IMR-90 (cell line): ENCODE results near the gene PRKAG2. TPM values are rescaled to one million over a fixed set of nuclear protein-coding genes. Genes with fewer than 3 reads are reported as not detected.

Experiments
- ATAC-seq: fragments of 200-7000 bp; cut with Tn5 transposase; 2 replicates; pipeline ENCODE4 v1.9.1; 2020; ENCODE audit warnings: low read depth, mild to moderate bottlenecking, moderate library complexity
- BruUV-seq: library from RNA; stranded (reverse); fragments of 400-500 nt; replicated peaks from 2 replicates; lab custom pipeline; 2021; lab: Mats Ljungman, UMichigan
- CTCF ChIA-PET: fragments of 300-600 bp; formaldehyde crosslinking; extraction: SDS; loops from one replicate; lab custom pipeline; 2021; ENCODE audit warnings: antibody characterized with exemption; lab: Yijun Ruan, JAX
- POLR2A ChIA-PET: fragments of 300-600 bp; sonication (Branson Sonifier 250); formaldehyde crosslinking; loops from one replicate; lab custom pipeline; 2022; ENCODE audit warnings: antibody characterized with exemption; ENCODE audit not compliant: unreplicated experiment; lab: Charles Lee
- DNase-seq: peaks from one replicate; pipeline ENCODE4 v3.0.0; 2013
- H2AFZ ChIP-seq: replicated peaks from 2 replicates; pipeline ENCODE3; 2013; ENCODE audit warnings: low read length, mild to moderate bottlenecking; ENCODE audit not compliant: poor library complexity
- H2AK5ac ChIP-seq: 2 replicates; pipeline ENCODE4 v1.6.1; 2013; ENCODE audit warnings: low read depth, low read length, inconsistent platforms
- H2AK9ac ChIP-seq: replicated peaks from 2 replicates; pipeline ENCODE3; 2013; ENCODE audit warnings: mild to moderate bottlenecking, low read depth, low read length, moderate library complexity; ENCODE audit not compliant: poor library complexity
- H2BK120ac ChIP-seq: 2 replicates; pipeline ENCODE4 v1.6.1; 2013; ENCODE audit warnings: low read depth, low read length, inconsistent platforms
- H2BK15ac ChIP-seq: 3 replicates; pipeline ENCODE4 v1.6.1; 2013; ENCODE audit warnings: low read depth, low read length, inconsistent platforms
- H2BK20ac ChIP-seq: 2 replicates; pipeline ENCODE4 v1.6.1; 2013; ENCODE audit warnings: low read depth, mild to moderate bottlenecking, inconsistent platforms, low read length, moderate library complexity
- H2BK5ac ChIP-seq: 2 replicates; pipeline ENCODE4 v1.6.1; 2013; ENCODE audit warnings: mild to moderate bottlenecking, low read depth, low read length, inconsistent platforms; ENCODE audit not compliant: poor library complexity, severe bottlenecking
- H3K14ac ChIP-seq: replicated peaks from 2 replicates; pipeline ENCODE4 v1.6.1; 2013; ENCODE audit warnings: low read depth, low read length, inconsistent platforms
- H3K18ac ChIP-seq: 2 replicates; pipeline ENCODE4 v1.6.1; 2013; ENCODE audit warnings: low read depth, low read length, control low read depth
- H3K23ac ChIP-seq: 2 replicates; pipeline ENCODE4 v1.6.1; 2013; ENCODE audit warnings: low read depth, low read length, inconsistent platforms
- H3K27ac ChIP-seq: 2 replicates; pipeline ENCODE4 v1.5.1; 2013; ENCODE audit warnings: mild to moderate bottlenecking, control low read depth, low read length; ENCODE audit not compliant: insufficient read depth
- H3K27me3 ChIP-seq: 2 replicates; pipeline ENCODE4 v1.6.1; 2013; ENCODE audit warnings: low read length; ENCODE audit not compliant: control insufficient read depth, insufficient read depth
- H3K36me3 ChIP-seq: 2 replicates; pipeline ENCODE4 v1.6.1; 2013; ENCODE audit warnings: low read length, mixed read lengths; ENCODE audit not compliant: control insufficient read depth, insufficient read depth
- H3K4ac ChIP-seq: 2 replicates; pipeline ENCODE4 v1.6.1; 2013; ENCODE audit warnings: low read depth, low read length, inconsistent platforms
- H3K4me1 ChIP-seq: 2 replicates; pipeline ENCODE4 v1.6.1; 2013; ENCODE audit warnings: low read length, mixed read lengths; ENCODE audit not compliant: control insufficient read depth, insufficient read depth
- H3K4me2 ChIP-seq: 2 replicates; pipeline ENCODE4 v1.6.1; 2013; ENCODE audit warnings: low read depth, mild to moderate bottlenecking, control low read depth, low read length, moderate library complexity
- H3K4me3 ChIP-seq: 2 replicates; pipeline ENCODE4 v1.5.1; 2013; ENCODE audit warnings: low read depth, mild to moderate bottlenecking, control low read depth, low read length, moderate library complexity; ENCODE audit not compliant: insufficient read depth
- H3K56ac ChIP-seq: 2 replicates; pipeline ENCODE4 v1.6.1; 2013; ENCODE audit warnings: low read length, inconsistent platforms; ENCODE audit not compliant: insufficient read depth; ENCODE audit errors: extremely low read depth
- H3K79me1 ChIP-seq, 2 experiments: 2 replicates each; pipeline ENCODE4 v1.6.1; 2013; ENCODE audit warnings: low read length in 2 of 2, inconsistent platforms in 1 of 2, low read depth in 1 of 2
- H3K9ac ChIP-seq: 2 replicates; pipeline ENCODE4 v1.6.1; 2013; ENCODE audit warnings: low read depth, low read length, control low read depth
- H3K9me1 ChIP-seq: 2 replicates; pipeline ENCODE4 v1.6.1; 2013; ENCODE audit warnings: low read length, inconsistent platforms; ENCODE audit not compliant: insufficient read depth
- H3K9me3 ChIP-seq: 2 replicates; pipeline ENCODE4 v1.6.1; 2013; ENCODE audit warnings: low read length; ENCODE audit not compliant: control insufficient read depth, insufficient read depth
- H4K20me1 ChIP-seq: 2 replicates; pipeline ENCODE4 v1.6.1; 2013; ENCODE audit warnings: low read length, inconsistent platforms; ENCODE audit not compliant: insufficient read depth
- H4K5ac ChIP-seq: 2 replicates; pipeline ENCODE4 v1.6.1; 2013; ENCODE audit warnings: mild to moderate bottlenecking, low read depth, low read length, control low read depth
- H4K8ac ChIP-seq, 2 experiments: 2 replicates each; pipeline ENCODE4 v1.6.1; 2013; ENCODE audit warnings: low read depth in 2 of 2, low read length in 2 of 2, control low read depth in 1 of 2, inconsistent platforms in 1 of 2
- H4K91ac ChIP-seq: 2 replicates; pipeline ENCODE4 v1.6.1; 2013; ENCODE audit warnings: low read depth, low read length, inconsistent platforms; ENCODE audit not compliant: insufficient read depth
- CTCF ChIP-seq: conservative IDR thresholded peaks from 2 replicates; pipeline ENCODE4 v1.5.1; 2012; ENCODE audit warnings: mild to moderate bottlenecking, low read depth, low read length, improper control_type of control experiment
- ELK1 ChIP-seq: fragments of 150-350 bp; IDR thresholded peaks from 2 replicates; pipeline ENCODE4 v1.6.1; 2016; ENCODE audit warnings: low read depth, mild to moderate bottlenecking, low read length, moderate library complexity, borderline replicate concordance
- MAFK ChIP-seq: IDR thresholded peaks from 2 replicates; pipeline ENCODE4 v1.6.1; 2012; ENCODE audit warnings: low read depth, low read length, improper control_type of control experiment
- MAZ ChIP-seq: IDR thresholded peaks from 2 replicates; pipeline ENCODE4 v1.6.1; 2012; ENCODE audit warnings: low read depth, mild to moderate bottlenecking, low read length, improper control_type of control experiment, moderate library complexity, borderline replicate concordance
- MXI1 ChIP-seq: IDR thresholded peaks from 2 replicates; pipeline ENCODE4 v1.6.1; 2012; ENCODE audit warnings: low read depth, mild to moderate bottlenecking, low read length, moderate library complexity, borderline replicate concordance
- NFE2L2 ChIP-seq: fragments of 150-350 bp; IDR thresholded peaks from 2 replicates; pipeline ENCODE4 v1.6.1; 2016; ENCODE audit warnings: low read depth, mild to moderate bottlenecking, low read length
- RAD21 ChIP-seq: IDR thresholded peaks from 2 replicates; pipeline ENCODE4 v1.6.1; 2012; ENCODE audit warnings: low read length, improper control_type of control experiment
- RCOR1 ChIP-seq: IDR thresholded peaks from 2 replicates; pipeline ENCODE4 v1.6.1; 2012; ENCODE audit warnings: mild to moderate bottlenecking, low read length, improper control_type of control experiment; ENCODE audit not compliant: insufficient replicate concordance
- RFX5 ChIP-seq: IDR thresholded peaks from 2 replicates; pipeline ENCODE4 v1.8.0; 2012; ENCODE audit warnings: low read depth, mild to moderate bottlenecking, low read length, moderate library complexity
- WGBS, 2 experiments: methylation state at CpG; one replicate each; pipeline versions ENCODE4 v1.1.5 to v1.1.7; 2013; ENCODE audit warnings: missing lambda C conversion rate in 2 of 2; ENCODE audit not compliant: insufficient read length in 1 of 2; ENCODE audit errors: extremely low coverage in 2 of 2; 5-methylcytosine and 5-hydroxymethylcytosine counted together
- dilution Hi-C: fragments of 300-500 bp; cut with HindIII; formaldehyde crosslinking; loops from one replicate; pipeline ENCODE4 v1.14.3; 2018; ENCODE audit warnings: low sequenced_read_pairs; ENCODE audit not compliant: unreplicated experiment
- in situ Hi-C: fragments of 300-500 bp; cut with MboI; formaldehyde crosslinking; loops from 3 replicates; pipeline ENCODE4 v1.14.3; 2019; ENCODE audit warnings: low sequenced_read_pairs, inconsistent platforms, mixed read lengths
- intact Hi-C: fragments of 100-400 bp; cut with micrococcal nuclease; formaldehyde crosslinking; loops from 2 replicates; pipeline ENCODE4 v1.10.0; 2022
- polyA plus RNA-seq, 3 experiments: library from polyadenylated mRNA; depleted of rRNA; stranded (reverse); fragments of >200 nt; gene quantifications; 2 replicates each; pipeline ENCODE4 v1.2.3, GENCODE V29; 2012; ENCODE audit warnings: low replicate concordance in 1 of 3
- total RNA-seq: library from RNA; depleted of rRNA; stranded (reverse); fragments of >200 nt; gene quantifications from 2 replicates; pipeline ENCODE4 v1.2.3, GENCODE V29; 2012

Gene PRKAG2
- total and polyA plus RNA-seq, 2 of the 4 experiments (the other 2 are of a cell fraction) = 15.4 to 21.6 TPM

GRCh38 chr7:151831606-151832005, 45.3 kb downstream of the PRKAG2 start:
- H3K27me3 ChIP-seq = peaks cover 34% of the 10 kb centered on the region
- no peak overlapping the region for H3K18ac ChIP-seq
- in situ Hi-C loops (no loop called here), intact Hi-C loops (no loop called here), dilution Hi-C loops (no loop called here)
- ATAC-seq (no peak), DNase-seq (no peak)
- H3K4me2 ChIP-seq = no peak overlapping the region
- no CpG with 5 or more reads among the region's 13 CpGs for WGBS, 2 experiments
- ChIA-PET POLR2A (no interaction called here), CTCF (no interaction called here)
- H4K91ac ChIP-seq = no peak overlapping the region
- H2BK120ac ChIP-seq = no peak overlapping the region
- H3K56ac ChIP-seq = no peak overlapping the region
- H2BK20ac ChIP-seq = no peak overlapping the region
- no peak overlapping the region for H3K14ac ChIP-seq
- no peaks in the 10 kb centered on the region for H3K4me1 ChIP-seq
- no peak overlapping the region for H2BK15ac ChIP-seq
- no peaks in the 10 kb centered on the region for H4K20me1 ChIP-seq
- no TSS peak for BruUV-seq
- no peak overlapping the region for H2AK9ac ChIP-seq
- no peaks in the 10 kb centered on the region for H3K9me3 ChIP-seq
- H2AK5ac ChIP-seq = no peak overlapping the region
- H3K27ac ChIP-seq = no peak overlapping the region
- TF ChIP-seq NFE2L2 (no peak), RFX5 (no peak), MAZ (no peak), MAFK (no peak), CTCF (no peak), RAD21 (no peak), MXI1 (no peak), RCOR1 (no peak), ELK1 (no peak)
- no peak overlapping the region for H4K5ac ChIP-seq
- H4K8ac ChIP-seq = no peak overlapping the region
- H3K36me3 ChIP-seq = no peaks in the 10 kb centered on the region
- H3K9me1 ChIP-seq = no peaks in the 10 kb centered on the region
- H2AFZ ChIP-seq = no peak overlapping the region
- no peak overlapping the region for H3K9ac ChIP-seq
- H3K4me3 ChIP-seq = no peak overlapping the region
- no peaks in the 10 kb centered on the region for H3K79me1 ChIP-seq
- H2BK5ac ChIP-seq = no peak overlapping the region
- no peak overlapping the region for H3K23ac ChIP-seq
- H3K4ac ChIP-seq = no peak overlapping the region
